OCI-LY7 (cell line): ENCODE results near the gene CDKN2A. TPM values are rescaled to one million over a fixed set of nuclear protein-coding genes. Genes with fewer than 3 reads are reported as not detected.

Experiments used
- BruUV-seq: library from RNA; stranded (reverse); fragments of 400-500 nt; replicated peaks from 2 replicates; lab custom pipeline; 2021; lab: Mats Ljungman, UMichigan
- CTCF ChIA-PET: fragments of 300-600 bp; sonication (Branson Sonifier 250); formaldehyde crosslinking; loops from one replicate; lab custom pipeline; 2022; ENCODE audit warnings: antibody characterized with exemption; ENCODE audit not compliant: unreplicated experiment; lab: Charles Lee
- POLR2A ChIA-PET: fragments of 300-600 bp; sonication (Branson Sonifier 250); formaldehyde crosslinking; loops from one replicate; lab custom pipeline; 2022; ENCODE audit warnings: antibody characterized with exemption; lab: Charles Lee
- DNase-seq: peaks from one replicate; pipeline ENCODE4 v3.0.0-alpha.2; 2015; ENCODE audit warnings: low spot score
- H2AFZ ChIP-seq: fragments of 200-600 bp; sonication (generic), shearing (Covaris generic); 2 replicates; pipeline ENCODE4 v1.6.1; 2014; ENCODE audit warnings: mild to moderate bottlenecking, antibody characterized with exemption, low read length, moderate library complexity
- H3K27ac ChIP-seq: fragments of 200-600 bp; sonication (generic); 2 replicates; pipeline ENCODE4 v1.5.1; 2014; ENCODE audit warnings: mixed run types, low read depth, mild to moderate bottlenecking, moderate library complexity, low read length, inconsistent platforms; ENCODE audit not compliant: poor library complexity, severe bottlenecking
- H3K36me3 ChIP-seq: fragments of 200-600 bp; sonication (generic); 2 replicates; pipeline ENCODE4 v1.6.1; 2014; ENCODE audit warnings: mild to moderate bottlenecking, antibody characterized with exemption, low read length, moderate library complexity, mixed read lengths; ENCODE audit not compliant: insufficient read depth
- H3K4me1 ChIP-seq: fragments of 200-600 bp; sonication (generic); 2 replicates; pipeline ENCODE4 v1.5.1; 2014; ENCODE audit warnings: mild to moderate bottlenecking, low read length; ENCODE audit not compliant: insufficient read depth, poor library complexity, severe bottlenecking
- H3K4me2 ChIP-seq: fragments of 200-600 bp; sonication (generic); 2 replicates; pipeline ENCODE4 v1.6.1; 2014; ENCODE audit warnings: mild to moderate bottlenecking, low read length
- H3K4me3 ChIP-seq: fragments of 200-600 bp; sonication (generic); 2 replicates; pipeline ENCODE4 v1.5.1; 2014; ENCODE audit warnings: mild to moderate bottlenecking, low read depth, low read length; ENCODE audit not compliant: poor library complexity, severe bottlenecking
- H3K79me2 ChIP-seq: fragments of 200-600 bp; sonication (generic); 2 replicates; pipeline ENCODE4 v1.6.1; 2016; ENCODE audit warnings: low read depth, mild to moderate bottlenecking, low read length, moderate library complexity, mixed read lengths; ENCODE audit not compliant: insufficient read depth
- H3K9me2 ChIP-seq: fragments of 200-600 bp; sonication (generic); 2 replicates; pipeline ENCODE4 v1.6.1; 2016; ENCODE audit warnings: mild to moderate bottlenecking, low read length, mixed read lengths; ENCODE audit not compliant: insufficient read depth
- H3K9me3 ChIP-seq: fragments of 200-600 bp; sonication (generic); 2 replicates; pipeline ENCODE4 v1.6.1; 2014; ENCODE audit warnings: mild to moderate bottlenecking, mixed run types, low read length, mixed read lengths
- H4K20me1 ChIP-seq: fragments of 200-600 bp; sonication (generic); 2 replicates; pipeline ENCODE4 v1.6.1; 2014; ENCODE audit warnings: mild to moderate bottlenecking, antibody characterized with exemption, low read length, moderate library complexity, mixed read lengths; ENCODE audit not compliant: insufficient read depth
- EZH2phosphoT487 ChIP-seq: fragments of 200-600 bp; sonication (generic); IDR thresholded peaks from 2 replicates; pipeline ENCODE4 v1.6.1; 2018; ENCODE audit warnings: low read depth, borderline replicate concordance, mild to moderate bottlenecking, mixed run types, antibody characterized with exemption, low read length, moderate library complexity, mixed read lengths
- intact Hi-C: fragments of 100-400 bp; cut with micrococcal nuclease; formaldehyde crosslinking; loops from one replicate; pipeline ENCODE4 v1.10.0; 2022; ENCODE audit not compliant: unreplicated experiment
- total RNA-seq, 2 experiments: library from RNA; depleted of rRNA in 1 of 2; stranded (reverse); fragments of >200 nt in 1 of 2; shearing (Covaris generic) in 1 of 2; gene quantifications; 2 replicates each; pipeline ENCODE4 v1.2.3, GENCODE V29; 2014 to 2022
- TF ChIP-seq, protein P1 (sequence below): fragments of 200-600 bp; sonication (generic); conservative IDR thresholded peaks from 2 replicates; pipeline ENCODE4 v1.5.1; 2014; ENCODE audit warnings: mild to moderate bottlenecking, antibody characterized with exemption, low read length, moderate library complexity, mixed read lengths

The CDKN2A gene
- total RNA-seq, 2 experiments from 2014 or later: 145 to 216 TPM

DNA sequence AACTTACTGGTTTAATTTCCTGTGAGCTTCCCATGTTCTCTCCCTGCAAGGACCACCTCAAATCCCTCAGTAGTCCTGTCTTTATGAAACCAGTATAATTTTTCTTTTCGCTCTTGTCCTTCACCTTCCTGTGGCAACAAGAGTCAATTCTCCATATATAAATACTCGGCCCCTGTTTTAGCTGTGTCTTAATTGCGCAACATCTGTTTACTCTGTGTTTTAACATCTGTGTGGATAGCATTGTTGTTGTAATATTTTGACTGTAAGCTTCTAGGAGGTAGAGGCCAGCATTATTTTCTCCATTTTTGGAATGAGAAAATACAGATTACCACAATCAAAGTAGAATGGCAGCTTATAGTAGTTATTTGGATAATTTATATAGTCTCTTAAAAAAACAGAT is 45.1 kb upstream of the CDKN2A start:
- Histone ChIP-seq H3K4me2 (no peak overlapping the region), H3K79me2 (no peaks in the 10 kb centered on the region), H4K20me1 (no peaks in the 10 kb centered on the region), H2AFZ (no peak overlapping the region), H3K36me3 (peaks cover 3% of the 10 kb centered on the region; the same call in 1 of the 2 replicates), H3K27ac (no peak overlapping the region), H3K9me2 (no peaks in the 10 kb centered on the region), H3K9me3 (no peaks in the 10 kb centered on the region), H3K4me3 (no peak overlapping the region), H3K4me1 (no peaks in the 10 kb centered on the region)
- POLR2A ChIA-PET: interaction anchor here (0.9 to 2.7 kb wide), 4 partner anchors 10 to 249 kb away, joined by 3 to 17 read pairs (median 6); no protein-coding TSS in a partner anchor
- CTCF ChIA-PET: no interaction called here
- DNase-seq: no peak
- TF ChIP-seq EZH2phosphoT487: no peak
- intact Hi-C loops: loop anchor here (5.0 to 10.0 kb wide), 2 partner anchors 198 to 324 kb away; no protein-coding TSS in a partner anchor
- BruUV-seq: no TSS peak

DNA sequence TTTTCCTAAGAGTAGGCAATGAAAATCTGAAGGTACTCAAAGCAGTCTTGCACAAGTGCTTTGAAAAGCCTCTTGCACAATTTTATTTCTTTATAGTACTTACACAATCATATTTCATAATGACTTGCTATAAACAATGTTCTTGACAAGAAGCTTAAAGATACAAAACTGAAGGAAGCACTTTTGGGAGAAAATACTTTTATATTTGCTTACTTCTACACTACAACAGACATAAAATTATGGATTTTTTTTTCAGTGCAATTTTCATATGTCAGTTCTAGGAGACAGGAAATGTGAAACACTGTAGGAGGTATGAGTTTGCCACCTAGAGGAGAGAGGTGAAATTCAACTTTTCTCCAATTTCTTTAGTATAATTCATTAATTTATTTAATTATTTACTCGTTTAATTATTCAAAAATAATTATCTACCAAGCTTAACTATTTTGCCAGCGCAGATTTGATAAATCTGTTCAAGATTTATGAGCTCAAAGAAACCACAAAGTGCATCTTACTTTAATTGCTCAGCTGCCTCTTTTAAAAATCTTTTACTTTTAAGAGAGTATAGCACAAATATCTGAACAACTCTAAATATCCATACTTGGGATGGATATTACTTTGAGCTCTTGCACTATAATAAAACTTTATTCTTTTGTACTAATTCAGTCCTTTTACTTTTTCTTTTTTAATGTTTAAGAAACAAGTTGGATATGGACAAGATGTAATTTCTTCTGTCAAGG is 43.9 kb upstream of the CDKN2A start:
- H3K79me2 ChIP-seq: no peaks in the 10 kb centered on the region
- H4K20me1 ChIP-seq: no peaks in the 10 kb centered on the region
- no TSS peak for BruUV-seq
- peaks cover 11% of the 10 kb centered on the region; the same call in 1 of the 2 replicates for H3K36me3 ChIP-seq
- peak; percentile 60 for DNase-seq
- CTCF ChIA-PET: interaction anchor here (1.3 kb wide), 1 partner anchor 225 kb away, joined by 5 read pairs; no protein-coding TSS in a partner anchor
- no peak for TF ChIP-seq EZH2phosphoT487
- TF ChIP-seq, protein P1, sequence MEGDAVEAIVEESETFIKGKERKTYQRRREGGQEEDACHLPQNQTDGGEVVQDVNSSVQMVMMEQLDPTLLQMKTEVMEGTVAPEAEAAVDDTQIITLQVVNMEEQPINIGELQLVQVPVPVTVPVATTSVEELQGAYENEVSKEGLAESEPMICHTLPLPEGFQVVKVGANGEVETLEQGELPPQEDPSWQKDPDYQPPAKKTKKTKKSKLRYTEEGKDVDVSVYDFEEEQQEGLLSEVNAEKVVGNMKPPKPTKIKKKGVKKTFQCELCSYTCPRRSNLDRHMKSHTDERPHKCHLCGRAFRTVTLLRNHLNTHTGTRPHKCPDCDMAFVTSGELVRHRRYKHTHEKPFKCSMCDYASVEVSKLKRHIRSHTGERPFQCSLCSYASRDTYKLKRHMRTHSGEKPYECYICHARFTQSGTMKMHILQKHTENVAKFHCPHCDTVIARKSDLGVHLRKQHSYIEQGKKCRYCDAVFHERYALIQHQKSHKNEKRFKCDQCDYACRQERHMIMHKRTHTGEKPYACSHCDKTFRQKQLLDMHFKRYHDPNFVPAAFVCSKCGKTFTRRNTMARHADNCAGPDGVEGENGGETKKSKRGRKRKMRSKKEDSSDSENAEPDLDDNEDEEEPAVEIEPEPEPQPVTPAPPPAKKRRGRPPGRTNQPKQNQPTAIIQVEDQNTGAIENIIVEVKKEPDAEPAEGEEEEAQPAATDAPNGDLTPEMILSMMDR: peak; percentile 84
- H2AFZ ChIP-seq: no peak overlapping the region
- no peak overlapping the region; the same call in 1 of the 2 replicates for H3K4me2 ChIP-seq
- POLR2A ChIA-PET: interaction anchor here (0.5 to 2.7 kb wide), 9 partner anchors 8 to 661 kb away, joined by 3 to 17 read pairs (median 4); partner anchors contain the start of gene CDKN2B
- H3K9me2 ChIP-seq: no peaks in the 10 kb centered on the region
- H3K4me1 ChIP-seq: no peaks in the 10 kb centered on the region
- no peaks in the 10 kb centered on the region for H3K9me3 ChIP-seq
- no peak overlapping the region for H3K4me3 ChIP-seq
- intact Hi-C loops: loop anchor here (1.0 to 10.0 kb wide), 3 partner anchors 199 to 323 kb away; no protein-coding TSS in a partner anchor
- no peak overlapping the region for H3K27ac ChIP-seq

DNA sequence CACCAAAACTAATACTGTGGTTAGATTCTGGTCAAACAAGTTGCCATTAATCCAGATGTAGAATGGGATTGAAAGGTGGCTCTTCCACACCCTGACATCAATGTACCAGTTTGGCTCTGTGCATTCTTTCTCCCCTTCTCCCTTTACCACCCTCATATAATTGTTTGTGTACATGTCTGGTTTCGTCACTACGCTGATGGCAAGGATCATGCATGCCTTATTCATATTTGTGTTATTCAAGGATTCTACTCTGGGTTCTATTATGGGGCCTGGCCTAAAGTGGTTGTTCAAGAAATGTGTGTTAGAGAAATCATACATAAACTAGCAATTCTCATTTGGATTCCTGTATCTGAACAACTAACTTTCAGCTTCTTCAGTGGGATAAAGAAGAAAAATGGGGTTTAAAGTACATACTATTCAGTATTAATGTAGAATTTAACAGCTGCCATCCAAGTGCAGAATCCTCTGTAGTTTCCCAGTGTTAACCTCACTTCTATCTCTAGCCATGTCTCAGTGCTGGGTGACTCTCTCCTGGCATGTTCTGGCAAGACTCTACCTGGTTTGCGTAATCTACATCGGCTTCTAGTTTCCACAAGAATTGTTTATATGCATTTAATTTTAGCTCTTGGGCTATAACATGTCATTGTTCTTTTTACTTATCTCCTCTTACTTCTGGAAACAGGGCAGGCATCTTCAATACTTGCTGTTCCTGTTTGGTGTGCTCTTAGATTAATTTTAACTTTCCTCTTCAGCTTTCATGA is 42.9 kb upstream of the CDKN2A start:
- no peak overlapping the region for H2AFZ ChIP-seq
- no peak overlapping the region for H3K4me3 ChIP-seq
- no peak overlapping the region for H3K4me2 ChIP-seq
- H3K79me2 ChIP-seq: no peaks in the 10 kb centered on the region
- H3K36me3 ChIP-seq: peaks cover 15% of the 10 kb centered on the region; the same call in 1 of the 2 replicates
- H3K27ac ChIP-seq: no peak overlapping the region
- BruUV-seq: no TSS peak
- no peak for DNase-seq
- H3K9me3 ChIP-seq: no peaks in the 10 kb centered on the region
- ChIA-PET CTCF (interaction anchor here (0.8 to 1.3 kb wide), 2 partner anchors 29 to 224 kb away, joined by 3 to 5 read pairs; no protein-coding TSS in a partner anchor), POLR2A (interaction anchor here (0.6 to 2.7 kb wide), 9 partner anchors 10 to 228 kb away, joined by 3 to 17 read pairs (median 3); partner anchors contain the start of gene CDKN2B)
- no peaks in the 10 kb centered on the region for H3K4me1 ChIP-seq
- intact Hi-C loops: loop anchor here (5.0 to 10.0 kb wide), 2 partner anchors 200 to 322 kb away; no protein-coding TSS in a partner anchor
- TF ChIP-seq EZH2phosphoT487: no peak
- TF ChIP-seq, protein P1: no peak
- H4K20me1 ChIP-seq: no peaks in the 10 kb centered on the region
- no peaks in the 10 kb centered on the region for H3K9me2 ChIP-seq
